Esophagus squamous epithelium (tissue), 5 donors: ENCODE measurements around the gene RYR3. TPM values are rescaled to one million over a fixed set of nuclear protein-coding genes. Genes with fewer than 3 reads are reported as not detected.

Experiments
- DNase-seq: peaks from one replicate; lab custom pipeline; 2025; lab: John Stamatoyannopoulos, UW
- H3K27ac ChIP-seq, 4 donors: fragments of 200-600 bp; sonication (generic); one replicate each; pipeline ENCODE4 v1.5.1; 2016 to 2019; ENCODE audit warnings: mild to moderate bottlenecking in 1 of 4
- H3K27me3 ChIP-seq, 4 donors: fragments of 200-600 bp; sonication (generic); 1 replicate in 3 of 4; 2 replicates in 1 of 4; pipeline versions ENCODE4 v1.5.1 to v1.6.0; 2017 to 2021; ENCODE audit warnings: antibody characterized with exemption in 1 of 4
- H3K36me3 ChIP-seq, 3 donors: fragments of 200-600 bp; sonication (generic); one replicate each; pipeline ENCODE4 v1.5.1; 2016 to 2019
- H3K4me1 ChIP-seq, 3 donors: fragments of 200-600 bp; sonication (generic); one replicate each; pipeline ENCODE4 v1.5.1; 2017 to 2019
- H3K4me3 ChIP-seq, 4 donors: fragments of 200-600 bp; sonication (generic); 1 replicate in 3 of 4; 2 replicates in 1 of 4; pipeline ENCODE4 v1.5.1; 2016 to 2019; ENCODE audit warnings: mild to moderate bottlenecking in 2 of 4, moderate library complexity in 1 of 4
- H3K9me3 ChIP-seq, 3 donors: fragments of 200-600 bp; sonication (generic); one replicate each; pipeline ENCODE4 v1.5.1; 2016 to 2019
- CTCF ChIP-seq, 6 experiments: fragments of 450-650 bp in 4 of 6; fragments of 200-600 bp in 2 of 6; sonication (generic) in 2 of 6; IDR thresholded peaks; one replicate each; pipeline ENCODE4 v1.5.1; 2016 to 2019; ENCODE audit warnings: antibody characterized with exemption in 6 of 6, mild to moderate bottlenecking in 4 of 6, moderate library complexity in 4 of 6
- POLR2A ChIP-seq, 4 donors: fragments of 450-650 bp; IDR thresholded peaks; one replicate each; pipeline ENCODE4 v1.6.1; 2017; ENCODE audit warnings: antibody characterized with exemption in 4 of 4, mild to moderate bottlenecking in 4 of 4, moderate library complexity in 3 of 4
- WGBS, 2 donors: methylation state at CpG; one replicate each; pipeline ENCODE4 v1.1.5; 2018; 5-methylcytosine and 5-hydroxymethylcytosine counted together
- intact Hi-C: fragments of 100-400 bp; cut with DNase I; formaldehyde crosslinking; loops from one replicate; pipeline ENCODE4 v1.15.0; 2022
- total RNA-seq, 4 donors: library from RNA; depleted of rRNA; stranded (reverse); fragments of >200 nt; gene quantifications; one replicate each; pipeline ENCODE4 v1.1.0, GENCODE V29; 2016
- donor health status: DM: yes; HTN: yes; CAD: no.

The RYR3 gene
- total RNA-seq, 4 donors from 2014 or later, result 0.15 to 4.2 (median 0.43) TPM

GRCh38 chr15:33670567-33670966 is 359.8 kb downstream of the RYR3 start:
- DNase-seq, result no peak
- no peaks in the 10 kb centered on the region for H3K36me3 ChIP-seq
- no peak for TF ChIP-seq POLR2A (IDR thresholded peaks at IDR 0.05)
- no peak for TF ChIP-seq CTCF (IDR thresholded peaks at IDR 0.05)
- no peaks in the 10 kb centered on the region for H3K4me1 ChIP-seq
- H3K27me3 ChIP-seq, result peaks cover 0 to 2% (median 0%) of the 10 kb centered on the region in 4 donors
- intact Hi-C loops, result no loop called here
- 37 to 48% methylated on average over 3 of the region's 3 CpGs for WGBS, 2 donors
- H3K9me3 ChIP-seq, result no peaks in the 10 kb centered on the region
- no peak overlapping the region for H3K27ac ChIP-seq
- H3K4me3 ChIP-seq, result no peak overlapping the region

- Histone ChIP-seq H3K9me3 (no peaks in the 10 kb centered on the region), H3K4me1 (no peaks in the 10 kb centered on the region), H3K36me3 (no peaks in the 10 kb centered on the region), H3K4me3 (no peak overlapping the region), H3K27ac (no peak overlapping the region), H3K27me3 (peaks cover 0 to 3% (median 0%) of the 10 kb centered on the region in 4 donors)
- intact Hi-C loops, result no loop called here
- WGBS, 2 donors, result 59 to 65% methylated on average over 5 of the region's 5 CpGs
- TF ChIP-seq CTCF (IDR thresholded peaks at IDR 0.05) (no peak), POLR2A (IDR thresholded peaks at IDR 0.05) (no peak)
- DNase-seq, result no peak
These were observed 360.7 kb downstream of the RYR3 start for GRCh38 chr15:33671456-33671855.

GRCh38 chr15:33675246-33675645 is 364.5 kb downstream of the RYR3 start:
- peaks cover 0 to 11% (median 0%) of the 10 kb centered on the region in 4 donors for H3K27me3 ChIP-seq
- 20 to 27% methylated on average over 4 of the region's 4 CpGs for WGBS, 2 donors
- intact Hi-C loops, result loop anchor here (5.0 kb wide), 1 partner anchor 383 kb away; no protein-coding TSS in a partner anchor

GRCh38 chr15:33677238-33677830 is 366.6 kb downstream of the RYR3 start:
- H3K36me3 ChIP-seq, result no peaks in the 10 kb centered on the region
- no peak for DNase-seq
- H3K4me3 ChIP-seq, result no peak overlapping the region
- no peaks in the 10 kb centered on the region for H3K9me3 ChIP-seq
- no peaks in the 10 kb centered on the region for H3K4me1 ChIP-seq
- 78 to 79% methylated on average over 8 of the region's 8 CpGs for WGBS, 2 donors
- H3K27me3 ChIP-seq, result peaks cover 0 to 11% (median 0%) of the 10 kb centered on the region in 4 donors
- H3K27ac ChIP-seq, result no peak overlapping the region
- intact Hi-C loops, result loop anchor here (5.0 kb wide), 1 partner anchor 385 kb away; no protein-coding TSS in a partner anchor
- TF ChIP-seq CTCF (IDR thresholded peaks at IDR 0.05) (no peak), POLR2A (IDR thresholded peaks at IDR 0.05) (no peak)

More at GRCh38 chr15:33675246-33675645, 364.5 kb downstream of the RYR3 start:
- H3K27ac ChIP-seq, result no peak overlapping the region
- TF ChIP-seq CTCF (IDR thresholded peaks at IDR 0.05) (peak in 4 of 6 experiments; percentile 15 to 58 (median 25)), POLR2A (IDR thresholded peaks at IDR 0.05) (no peak)
- no peaks in the 10 kb centered on the region for H3K36me3 ChIP-seq
- no peaks in the 10 kb centered on the region for H3K4me1 ChIP-seq
- no peak for DNase-seq
- H3K4me3 ChIP-seq, result no peak overlapping the region
- H3K9me3 ChIP-seq, result no peaks in the 10 kb centered on the region

GRCh38 chr15:33678176-33678575 is 367.4 kb downstream of the RYR3 start:
- Histone ChIP-seq H3K4me3 (no peak overlapping the region), H3K4me1 (no peaks in the 10 kb centered on the region), H3K27ac (no peak overlapping the region), H3K27me3 (peaks cover 0 to 11% (median 0%) of the 10 kb centered on the region in 4 donors), H3K9me3 (no peaks in the 10 kb centered on the region), H3K36me3 (no peaks in the 10 kb centered on the region)
- DNase-seq, result no peak
- intact Hi-C loops, result loop anchor here (5.0 kb wide), 1 partner anchor 386 kb away; no protein-coding TSS in a partner anchor
- 46 to 49% methylated on average over 3 of the region's 3 CpGs for WGBS, 2 donors
- no peak for TF ChIP-seq POLR2A (IDR thresholded peaks at IDR 0.05)
- TF ChIP-seq CTCF (IDR thresholded peaks at IDR 0.05), result no peak
